GM19468 (cell line): ENCODE measurements around the gene SDCCAG8.
"Not testable (repeated sequence)": the region's sequence is repeated elsewhere in the genome, so short reads cannot be mapped to it uniquely, and the experiment has no call there.

Source experiments
- ATAC-seq: cut with Tn5 transposase; IDR thresholded peaks from one replicate; pipeline ENCODE4 v1.9.1; 2021; ENCODE audit warnings: mild to moderate bottlenecking, moderate library complexity, moderate number of reproducible peaks; ENCODE audit not compliant: unreplicated experiment; ENCODE audit errors: extremely low read depth

Gene SDCCAG8

DNA sequence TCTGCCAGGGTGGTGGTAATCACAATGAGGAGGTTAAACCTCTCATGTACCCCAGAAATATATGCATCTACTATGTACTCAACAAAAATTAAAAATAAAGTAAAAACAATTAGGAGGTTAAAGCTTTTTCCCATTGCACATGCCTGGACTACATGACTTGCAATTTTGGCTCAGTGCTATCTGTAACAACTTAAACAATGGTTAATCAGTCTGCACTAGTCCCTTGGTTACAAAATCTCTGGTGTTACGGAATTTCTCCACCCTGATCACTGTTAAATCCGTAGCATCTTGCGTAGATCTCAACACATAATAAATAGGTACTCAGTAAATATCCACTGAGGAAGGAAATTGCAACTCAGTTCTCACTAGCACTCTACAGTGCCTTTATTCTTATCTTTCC is 66.5 kb downstream of the SDCCAG8 start:
- no peak for ATAC-seq

DNA sequence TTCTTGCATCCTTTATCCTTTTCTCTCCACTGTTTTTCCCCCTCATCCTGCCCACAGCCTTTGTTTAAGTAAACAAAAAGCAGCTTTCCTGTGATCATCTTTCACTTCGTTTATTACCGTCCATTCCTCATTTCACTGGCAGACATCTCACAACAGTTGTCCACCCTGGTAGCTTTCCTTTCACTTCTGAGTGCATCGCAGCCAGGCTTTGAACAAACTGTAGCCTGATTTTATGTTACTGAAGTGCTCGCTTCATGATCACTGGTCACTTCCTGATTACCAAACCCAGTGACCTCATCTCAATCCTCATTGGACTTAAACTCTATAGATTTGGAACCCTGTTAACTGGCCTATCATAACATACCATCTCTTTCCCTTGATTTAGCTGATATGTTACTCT is 67.7 kb downstream of the SDCCAG8 start:
- no peak for ATAC-seq

DNA sequence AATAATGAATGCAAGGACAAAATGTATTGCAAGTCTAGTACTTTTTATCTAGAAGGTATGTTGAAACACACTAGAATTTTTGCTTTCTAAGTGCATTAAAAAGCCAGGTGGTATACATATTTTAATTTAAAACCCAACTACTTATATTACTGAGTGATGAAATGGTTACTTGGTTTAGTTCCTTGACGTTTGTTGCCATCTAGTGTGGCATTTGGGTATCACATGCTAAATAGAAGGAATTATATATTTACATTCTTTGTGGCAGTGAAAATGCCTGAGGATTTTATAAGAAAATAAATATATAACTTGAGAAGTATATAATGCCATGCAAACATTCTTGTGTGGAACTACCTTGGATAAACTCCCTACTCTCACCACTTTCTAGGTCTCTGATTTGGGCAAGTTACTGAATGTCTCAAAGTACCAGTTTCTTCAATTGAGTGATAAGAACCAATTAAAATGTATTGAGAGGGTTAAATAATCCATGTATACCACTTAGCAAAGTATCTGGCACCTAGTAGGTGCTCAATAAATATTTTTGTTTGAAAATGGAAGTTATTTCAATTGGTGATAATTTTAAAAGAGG is 69.6 kb downstream of the SDCCAG8 start:
- peak; percentile 36 for ATAC-seq

DNA sequence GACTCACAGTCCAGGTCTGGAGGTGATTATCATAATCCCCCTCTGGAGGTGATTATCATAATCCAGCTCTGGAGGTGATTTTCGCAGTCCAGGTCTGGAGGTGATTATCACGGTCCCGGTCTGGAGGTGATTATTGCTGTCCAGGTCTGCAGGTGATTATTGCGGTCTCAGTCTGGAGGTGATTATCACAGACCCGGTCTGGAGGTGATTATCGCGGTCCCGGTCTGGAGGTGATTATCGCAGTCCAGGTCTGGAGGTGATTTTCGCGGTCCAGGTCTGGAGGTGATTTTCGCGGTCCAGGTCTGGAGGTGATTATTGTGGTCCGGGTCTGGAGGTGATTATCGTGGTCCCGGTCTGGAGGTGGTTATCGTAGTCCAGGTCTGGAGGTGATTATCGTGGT is 76.6 kb downstream of the SDCCAG8 start:
- no peak for ATAC-seq

DNA sequence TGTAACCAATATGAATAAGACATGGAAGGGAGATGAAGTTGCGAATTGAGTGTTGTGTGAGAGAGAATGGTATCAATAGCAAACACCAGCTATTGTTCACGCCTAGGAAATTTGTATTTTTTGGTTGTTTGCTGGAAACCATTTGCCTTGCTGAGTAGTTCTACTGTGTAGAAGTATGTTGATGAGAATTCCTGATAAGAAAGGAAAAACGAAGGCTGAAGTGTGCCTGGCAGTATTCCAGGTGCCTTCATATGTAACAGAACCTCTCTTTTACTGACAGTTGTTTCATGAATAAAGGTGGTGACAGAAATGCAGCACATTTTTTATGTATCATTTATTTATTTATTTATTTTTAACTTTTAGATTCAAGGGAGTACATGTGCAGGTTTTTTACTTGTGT is 79.5 kb downstream of the SDCCAG8 start:
- no peak for ATAC-seq

DNA sequence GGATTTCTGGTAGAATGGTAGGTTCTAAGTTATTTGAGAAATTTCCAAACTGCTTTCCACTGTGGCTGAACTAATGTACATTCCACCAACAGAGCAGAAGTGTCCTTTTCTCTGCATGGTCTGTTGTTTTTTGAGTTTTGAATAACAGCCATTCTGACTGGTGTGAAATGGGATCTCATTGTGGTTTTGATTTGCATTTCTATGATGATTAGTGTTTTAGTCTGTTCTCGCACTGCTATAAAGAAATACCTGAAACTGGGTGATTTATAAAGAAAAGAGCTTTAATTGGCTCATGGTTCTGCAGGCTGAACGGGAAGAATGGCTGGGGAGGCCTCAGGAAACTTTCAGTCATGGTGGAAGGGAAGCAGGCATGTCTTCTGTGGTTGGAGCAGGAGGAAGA is 80.3 kb downstream of the SDCCAG8 start:
- ATAC-seq: peak; percentile 70

DNA sequence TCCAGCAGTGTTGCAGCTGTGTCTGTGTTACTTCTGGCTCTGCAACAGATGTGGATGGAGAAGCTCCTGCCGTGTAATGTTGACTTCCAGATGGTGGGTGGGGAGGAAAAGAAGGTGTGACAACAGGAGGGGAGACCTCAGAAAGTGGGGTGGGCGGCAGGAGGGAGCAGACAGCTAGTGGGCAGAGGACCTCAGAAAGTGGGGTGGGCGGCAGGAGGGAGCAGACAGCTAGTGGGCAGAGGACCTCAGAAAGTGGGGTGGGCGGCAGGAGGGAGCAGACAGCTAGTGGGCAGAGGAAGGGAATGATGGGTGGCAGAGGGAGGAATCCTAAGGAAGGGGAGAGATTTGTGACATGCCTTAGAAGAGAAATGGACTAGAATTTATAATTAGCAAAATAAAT is 83.0 kb downstream of the SDCCAG8 start:
- not testable (repeated sequence) for ATAC-seq

DNA sequence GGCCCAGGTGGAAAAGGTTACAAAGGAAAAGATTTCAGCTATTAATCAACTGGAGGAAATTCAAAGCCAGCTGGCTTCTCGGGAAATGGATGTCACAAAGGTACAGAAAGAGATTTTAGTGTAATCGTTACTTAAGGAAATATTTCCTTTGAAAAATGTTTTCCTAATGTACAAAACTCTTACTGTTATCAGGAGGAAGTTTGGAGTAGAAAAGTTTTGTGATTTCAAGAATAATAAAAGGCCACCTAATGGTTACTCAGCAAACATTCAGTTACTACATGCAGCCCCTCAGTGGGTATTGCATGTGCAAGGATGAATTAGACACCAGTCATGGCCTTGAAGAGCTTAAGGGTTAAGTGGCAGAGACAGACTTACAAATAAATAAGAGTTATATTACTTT is 85.2 kb downstream of the SDCCAG8 start:
- ATAC-seq: no peak

DNA sequence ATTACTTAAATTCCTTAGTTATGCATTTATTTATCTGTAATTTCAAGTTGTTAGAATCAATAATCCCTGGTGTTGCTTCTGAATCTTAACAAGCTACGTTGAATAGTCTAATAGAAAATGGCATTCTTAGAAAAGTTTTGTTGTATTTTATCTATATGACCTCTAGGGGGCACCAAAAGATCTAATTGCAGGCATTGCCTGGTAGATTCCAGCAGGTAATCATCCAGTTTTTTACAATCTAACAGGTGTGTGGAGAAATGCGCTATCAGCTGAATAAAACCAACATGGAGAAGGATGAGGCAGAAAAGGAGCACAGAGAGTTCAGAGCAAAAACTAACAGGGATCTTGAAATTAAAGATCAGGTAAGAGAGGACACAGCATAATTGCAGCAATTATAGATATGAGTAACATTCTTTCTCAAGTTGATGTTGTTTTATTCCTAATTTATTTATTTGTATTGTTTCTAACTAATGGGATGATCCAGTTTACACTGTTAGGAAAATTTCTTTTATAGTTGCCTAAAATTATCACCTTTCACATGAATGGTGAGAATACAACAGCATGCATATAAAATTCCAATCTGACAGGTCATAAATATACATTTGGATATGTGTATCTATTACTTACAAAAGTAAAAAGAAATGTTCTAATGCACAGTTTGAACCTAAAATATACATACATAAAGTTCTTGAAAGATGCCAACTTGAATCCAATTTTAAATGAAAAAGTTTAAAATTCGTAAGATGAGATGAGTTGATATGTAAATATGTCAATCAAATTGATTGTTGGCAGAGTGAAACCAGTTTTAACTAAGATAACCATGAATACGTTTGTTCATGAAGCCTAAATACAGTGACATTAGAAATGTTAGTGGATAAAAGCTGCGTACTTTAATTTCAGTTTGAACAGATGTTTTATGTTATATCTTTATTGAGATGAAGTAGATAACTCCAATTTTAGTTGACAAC is 88.4 kb downstream of the SDCCAG8 start:
- no peak for ATAC-seq

DNA sequence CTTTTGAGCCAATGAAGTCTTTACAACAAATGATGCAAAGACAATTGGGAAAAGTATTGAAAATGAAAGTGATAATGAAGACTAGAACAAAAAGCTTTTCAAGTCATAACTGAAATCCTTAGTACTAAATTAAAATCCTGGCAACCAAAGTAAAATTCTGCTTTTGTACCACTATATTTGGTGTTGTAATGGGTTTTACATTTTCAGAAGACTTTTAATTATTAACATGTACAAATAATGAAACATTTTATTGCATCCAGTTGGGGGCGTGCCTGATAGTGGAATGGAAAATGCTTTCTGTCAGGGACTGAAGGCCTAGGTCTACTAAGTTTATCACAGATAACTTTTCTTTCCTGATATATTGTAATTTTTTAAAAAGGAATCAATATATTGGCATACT is 89.4 kb downstream of the SDCCAG8 start:
- ATAC-seq: no peak

DNA sequence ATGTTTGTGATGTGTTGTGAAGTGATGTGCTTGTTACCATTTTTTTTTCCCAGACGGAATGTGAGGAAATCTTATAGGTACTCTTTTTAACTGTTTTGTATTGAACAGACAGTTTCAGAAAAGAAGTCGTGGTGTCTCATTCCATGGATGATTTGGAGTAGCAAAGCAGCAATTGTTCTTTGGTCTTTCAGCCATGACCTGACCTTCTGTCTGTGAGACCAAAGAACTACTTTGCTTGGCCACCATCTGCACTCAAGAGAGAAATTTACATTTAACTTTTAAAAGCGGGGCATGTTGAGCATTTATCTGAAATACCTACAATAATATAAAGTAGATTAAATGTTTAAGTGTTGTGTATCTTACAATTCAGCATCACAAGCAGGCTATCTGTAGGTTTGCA is 90.2 kb downstream of the SDCCAG8 start:
- ATAC-seq: no peak

DNA sequence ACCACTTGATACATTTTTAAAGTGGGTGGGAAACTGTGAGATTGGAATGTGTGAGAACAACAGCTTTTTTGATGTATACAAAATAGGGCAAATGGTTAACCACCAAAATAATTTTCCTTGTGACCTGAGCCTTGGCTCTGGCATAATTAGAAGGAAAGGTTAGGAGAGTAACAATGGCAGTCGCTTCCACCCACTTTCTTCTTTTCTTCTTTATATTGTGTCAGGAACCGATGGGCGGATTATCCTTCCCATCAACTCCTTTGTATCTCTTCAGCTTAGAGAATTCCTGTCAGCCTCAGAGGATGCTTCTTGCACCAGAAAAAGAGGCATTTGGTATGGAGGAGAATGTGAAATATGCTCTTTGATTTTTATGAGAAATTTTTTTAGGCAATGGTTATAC is 90.6 kb downstream of the SDCCAG8 start:
- no peak for ATAC-seq

DNA sequence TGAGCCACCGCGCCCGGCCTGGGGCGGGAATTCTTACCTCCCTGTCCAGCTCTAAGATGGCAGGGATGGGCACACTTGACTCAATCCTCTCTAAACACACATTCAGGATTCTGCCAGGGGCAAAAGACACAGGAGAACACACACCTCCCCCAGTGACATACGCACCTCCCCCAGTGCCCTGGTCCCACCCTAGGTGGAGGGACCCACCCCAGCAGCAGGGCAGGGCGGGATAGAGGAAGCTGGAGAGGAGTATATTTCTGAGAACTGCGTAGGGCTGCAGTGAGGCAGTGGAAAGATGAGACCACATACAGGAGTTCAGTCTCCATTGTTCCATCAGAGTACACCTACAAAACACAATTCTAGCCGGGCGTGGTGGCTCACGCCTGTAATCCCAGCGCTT is 92.5 kb downstream of the SDCCAG8 start:
- no peak for ATAC-seq

DNA sequence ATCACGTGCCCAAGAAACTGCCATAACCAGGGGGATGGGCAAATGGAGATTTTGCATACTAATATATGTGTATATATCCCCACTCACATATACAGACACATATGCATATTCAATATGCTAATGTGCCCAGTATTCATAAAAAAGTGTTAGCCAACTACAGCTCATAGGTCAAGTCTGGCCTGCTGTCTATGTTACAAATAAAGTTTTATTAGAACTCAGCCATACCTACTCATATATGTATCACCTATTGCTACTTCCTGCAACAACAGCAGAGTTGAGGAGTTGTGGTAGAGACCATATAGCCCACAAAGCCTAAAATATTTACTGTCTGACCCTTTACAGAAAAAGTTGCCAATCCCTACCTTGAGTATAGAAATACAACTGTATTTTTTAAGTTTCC is 93.3 kb downstream of the SDCCAG8 start:
- no peak for ATAC-seq

DNA sequence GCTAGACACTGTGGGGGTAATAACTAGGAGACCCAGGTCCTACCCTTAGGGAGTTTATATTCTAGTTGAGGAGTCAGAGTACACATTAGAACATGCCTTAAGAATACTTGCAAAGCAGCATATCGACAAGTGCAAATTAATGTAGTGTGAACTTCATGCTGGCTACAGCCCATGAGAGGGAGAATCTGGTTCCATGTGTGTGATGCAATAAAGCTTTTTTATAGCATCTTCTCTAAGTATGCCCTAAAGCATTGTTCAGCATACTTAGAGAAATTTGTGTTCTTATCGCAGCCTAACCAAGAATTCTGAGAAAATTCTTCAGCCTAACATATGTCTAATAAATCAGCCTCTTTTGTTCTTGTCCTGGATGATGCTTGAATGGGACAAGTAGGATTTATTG is 95.5 kb downstream of the SDCCAG8 start:
- no peak for ATAC-seq

DNA sequence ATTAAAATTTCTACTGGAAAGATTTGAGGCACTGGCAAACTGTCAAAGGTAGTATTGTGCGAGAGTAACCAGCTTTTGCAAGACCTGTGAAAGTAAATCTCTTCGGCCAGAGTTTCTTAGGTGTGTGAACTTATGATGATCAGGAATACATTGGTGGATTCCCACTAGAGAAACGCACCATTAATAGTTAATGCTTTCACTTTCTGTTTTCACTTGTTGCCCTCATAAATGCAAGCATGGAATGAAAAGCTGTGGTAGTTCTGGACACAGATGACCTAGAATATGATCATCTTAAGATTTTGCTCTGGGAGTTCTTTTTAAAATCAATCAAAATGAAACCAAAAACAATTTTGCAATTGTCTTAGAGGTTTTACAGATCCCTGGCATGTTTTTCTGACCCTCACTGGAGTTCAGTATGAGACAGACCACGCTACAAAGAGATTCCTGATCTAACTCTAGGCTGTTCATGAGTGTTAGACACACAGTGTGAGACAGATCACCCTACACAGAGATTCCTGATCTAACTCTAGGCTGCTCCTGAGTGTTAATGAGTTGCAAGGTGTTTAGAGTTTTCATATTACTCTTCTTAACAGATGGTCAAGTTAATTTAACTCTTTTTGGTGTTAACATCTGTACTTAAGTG is 98.8 kb downstream of the SDCCAG8 start:
- ATAC-seq: no peak

DNA sequence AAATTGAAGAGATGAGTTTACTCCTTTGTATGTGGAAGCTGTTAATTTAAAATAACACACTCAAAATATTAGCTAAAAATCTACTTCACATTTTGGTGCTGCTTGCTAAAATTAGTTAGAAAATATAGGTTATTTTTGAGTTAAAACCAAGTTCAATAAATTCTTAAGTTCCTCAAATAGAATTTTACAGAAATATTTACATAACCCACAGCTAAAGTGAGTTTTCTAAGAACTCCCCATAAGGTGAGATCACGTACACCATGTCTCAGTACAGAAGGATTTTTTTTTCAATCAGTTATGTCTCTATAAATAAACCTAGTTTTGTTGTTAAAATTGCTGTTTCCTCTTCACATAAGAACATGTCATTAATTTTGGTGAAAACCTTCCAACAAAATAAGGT is 108.0 kb downstream of the SDCCAG8 start:
- no peak for ATAC-seq

DNA sequence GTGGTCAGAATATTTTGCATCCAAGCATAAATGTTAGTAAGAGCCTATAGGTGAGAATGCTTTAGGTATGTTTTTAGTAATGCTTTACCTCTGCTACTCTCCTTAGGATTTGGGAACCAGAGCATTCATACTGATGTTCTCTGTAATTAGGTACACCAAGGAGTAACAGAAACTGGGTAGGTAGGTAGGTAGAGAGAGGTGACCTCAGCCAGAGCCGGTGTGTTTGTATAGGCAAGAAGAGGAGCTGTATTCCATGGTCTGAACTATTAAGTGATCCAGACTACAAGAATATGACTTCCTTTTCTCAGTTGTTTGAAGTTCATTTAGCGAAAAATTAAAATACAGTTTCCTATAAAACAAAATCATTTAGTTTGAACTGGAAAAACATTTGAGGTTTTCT is 108.5 kb downstream of the SDCCAG8 start:
- no peak for ATAC-seq

DNA sequence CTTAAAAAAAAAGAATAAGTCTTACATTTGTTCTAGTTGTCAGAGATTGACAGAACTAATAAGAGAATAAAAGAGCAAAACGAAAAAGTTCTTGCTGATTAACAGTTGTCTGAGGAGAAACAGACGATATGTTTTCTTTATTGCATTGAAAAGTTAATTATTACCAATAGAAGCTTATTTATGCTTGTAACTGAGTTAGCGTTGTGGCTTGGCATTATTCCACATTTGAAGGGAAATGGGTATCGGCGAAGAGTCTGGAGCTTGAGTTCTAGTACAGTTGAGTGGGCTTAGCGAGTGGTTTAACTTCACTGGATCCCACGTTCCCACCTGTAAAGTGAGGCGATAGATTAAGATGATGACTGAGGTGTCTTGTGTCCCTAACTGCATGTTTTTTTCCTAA is 109.0 kb downstream of the SDCCAG8 start:
- no peak for ATAC-seq

DNA sequence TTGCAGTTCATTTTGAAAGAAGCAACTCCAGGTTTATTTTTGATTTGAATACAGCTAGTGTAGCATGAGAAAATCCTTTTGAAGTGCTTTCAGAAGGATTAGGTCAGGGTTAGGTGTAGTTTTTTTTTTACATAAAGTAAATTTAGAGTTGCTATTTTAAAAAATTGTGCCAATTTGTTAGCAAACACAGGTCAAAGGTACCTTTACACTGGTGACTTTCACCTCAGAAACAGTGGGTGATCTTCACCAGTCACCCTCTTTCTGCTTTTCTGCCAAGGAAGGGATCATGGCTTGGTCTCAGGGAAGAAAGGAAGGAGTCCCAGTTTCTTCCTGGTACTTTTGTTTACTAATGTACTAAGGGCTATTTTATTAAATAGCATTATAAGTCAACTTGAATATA is 111.5 kb downstream of the SDCCAG8 start:
- no peak for ATAC-seq

DNA sequence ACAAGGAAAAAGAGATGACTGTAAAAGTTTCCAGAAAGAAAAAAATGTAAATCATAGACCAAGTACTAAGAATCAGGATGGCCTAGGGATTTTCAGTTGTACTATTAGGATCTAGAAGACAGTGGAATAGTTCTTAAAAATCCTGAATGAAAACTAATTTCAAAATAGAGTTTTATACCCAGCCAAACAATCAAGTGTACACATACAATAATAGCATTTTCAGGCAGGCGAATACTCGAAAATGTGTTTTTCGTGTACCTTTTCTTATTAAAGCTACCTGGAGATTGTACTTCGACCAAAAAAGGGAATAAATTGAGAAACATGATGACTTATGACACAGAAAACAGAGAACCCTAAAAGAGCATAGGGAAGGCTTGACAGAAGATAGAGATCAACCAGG is 118.6 kb downstream of the SDCCAG8 start:
- ATAC-seq: no peak
